ENCODE measurements around the gene MYL11. TPM values are rescaled to one million over a fixed set of nuclear protein-coding genes. Genes with fewer than 3 reads are reported as not detected.

Gene MYL11
- total RNA-seq, 1 experiment from 2014 or later: not detected

DNA sequence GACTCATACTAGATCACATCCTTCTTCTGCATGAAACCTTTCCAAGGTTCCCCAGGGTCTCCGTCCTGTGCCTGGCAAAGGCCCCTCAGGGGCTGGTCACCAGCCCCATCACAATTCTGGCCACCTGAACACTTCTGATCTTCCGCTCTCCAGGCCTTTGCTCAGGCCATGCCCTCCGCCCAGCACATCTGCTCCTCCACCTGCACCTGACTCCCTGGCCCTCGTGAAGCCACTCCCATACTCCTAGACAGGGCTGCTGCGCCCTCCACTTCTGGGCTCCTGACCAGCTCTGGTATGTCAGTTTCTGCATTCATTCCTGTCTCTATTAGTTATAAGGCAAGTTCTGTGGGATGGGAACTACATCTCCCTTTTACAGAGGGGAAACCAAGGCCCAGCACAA lies 1.9 kb upstream of the MYL11 start:
- no peak overlapping the region for H3K9ac ChIP-seq (ENCODE audit: low read length)
- no peaks in the 10 kb centered on the region for H4K20me1 ChIP-seq (ENCODE audit: insufficient read depth)
- ATAC-seq (no peak), DNase-seq (ENCODE audit: low read depth, low spot score) (no peak)
- H3K79me2 ChIP-seq (ENCODE audit: insufficient read depth, low read length): peaks cover 22% of the 10 kb centered on the region
- no peak overlapping the region for H3K4me3 ChIP-seq (replicated peaks in 1 of 2; ENCODE audit: low read depth in 1 of 2, low read length in 2 of 2)
- no TSS peak for BruUV-seq (replicated peaks)
- no peaks in the 10 kb centered on the region for H3K9me3 ChIP-seq (ENCODE audit: control insufficient read depth in 1 of 2, insufficient read depth in 1 of 2, low read depth in 1 of 2, low read length in 2 of 2)
- POLR2A ChIA-PET: no interaction called here
- TF ChIP-seq EGR1 (IDR thresholded peaks at IDR 0.05; ENCODE audit: low read depth) (no peak), POLR2A (IDR thresholded peaks at IDR 0.05; ENCODE audit: borderline replicate concordance, extremely low read depth, insufficient read depth, insufficient read length) (no peak), EZH2phosphoT487 (IDR thresholded peaks at IDR 0.05; ENCODE audit: borderline replicate concordance) (no peak), EZH2 (IDR thresholded peaks at IDR 0.05) (no peak), ZNF274 (IDR thresholded peaks at IDR 0.05; ENCODE audit: low read depth, low read length) (no peak), SIN3A (IDR thresholded peaks at IDR 0.05; ENCODE audit: low read depth) (no peak), RAD21 (IDR thresholded peaks at IDR 0.05; ENCODE audit: low read depth) (no peak)
- TF ChIP-seq, protein P1, sequence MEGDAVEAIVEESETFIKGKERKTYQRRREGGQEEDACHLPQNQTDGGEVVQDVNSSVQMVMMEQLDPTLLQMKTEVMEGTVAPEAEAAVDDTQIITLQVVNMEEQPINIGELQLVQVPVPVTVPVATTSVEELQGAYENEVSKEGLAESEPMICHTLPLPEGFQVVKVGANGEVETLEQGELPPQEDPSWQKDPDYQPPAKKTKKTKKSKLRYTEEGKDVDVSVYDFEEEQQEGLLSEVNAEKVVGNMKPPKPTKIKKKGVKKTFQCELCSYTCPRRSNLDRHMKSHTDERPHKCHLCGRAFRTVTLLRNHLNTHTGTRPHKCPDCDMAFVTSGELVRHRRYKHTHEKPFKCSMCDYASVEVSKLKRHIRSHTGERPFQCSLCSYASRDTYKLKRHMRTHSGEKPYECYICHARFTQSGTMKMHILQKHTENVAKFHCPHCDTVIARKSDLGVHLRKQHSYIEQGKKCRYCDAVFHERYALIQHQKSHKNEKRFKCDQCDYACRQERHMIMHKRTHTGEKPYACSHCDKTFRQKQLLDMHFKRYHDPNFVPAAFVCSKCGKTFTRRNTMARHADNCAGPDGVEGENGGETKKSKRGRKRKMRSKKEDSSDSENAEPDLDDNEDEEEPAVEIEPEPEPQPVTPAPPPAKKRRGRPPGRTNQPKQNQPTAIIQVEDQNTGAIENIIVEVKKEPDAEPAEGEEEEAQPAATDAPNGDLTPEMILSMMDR (IDR thresholded peaks at IDR 0.05 in 2 of 3, conservative IDR thresholded peaks at IDR 0.05 in 1 of 3; ENCODE audit: borderline replicate concordance in 1 of 3, insufficient read depth in 1 of 3, low read depth in 2 of 3, low read length in 2 of 3): no peak
- TF ChIP-seq, protein P2, sequence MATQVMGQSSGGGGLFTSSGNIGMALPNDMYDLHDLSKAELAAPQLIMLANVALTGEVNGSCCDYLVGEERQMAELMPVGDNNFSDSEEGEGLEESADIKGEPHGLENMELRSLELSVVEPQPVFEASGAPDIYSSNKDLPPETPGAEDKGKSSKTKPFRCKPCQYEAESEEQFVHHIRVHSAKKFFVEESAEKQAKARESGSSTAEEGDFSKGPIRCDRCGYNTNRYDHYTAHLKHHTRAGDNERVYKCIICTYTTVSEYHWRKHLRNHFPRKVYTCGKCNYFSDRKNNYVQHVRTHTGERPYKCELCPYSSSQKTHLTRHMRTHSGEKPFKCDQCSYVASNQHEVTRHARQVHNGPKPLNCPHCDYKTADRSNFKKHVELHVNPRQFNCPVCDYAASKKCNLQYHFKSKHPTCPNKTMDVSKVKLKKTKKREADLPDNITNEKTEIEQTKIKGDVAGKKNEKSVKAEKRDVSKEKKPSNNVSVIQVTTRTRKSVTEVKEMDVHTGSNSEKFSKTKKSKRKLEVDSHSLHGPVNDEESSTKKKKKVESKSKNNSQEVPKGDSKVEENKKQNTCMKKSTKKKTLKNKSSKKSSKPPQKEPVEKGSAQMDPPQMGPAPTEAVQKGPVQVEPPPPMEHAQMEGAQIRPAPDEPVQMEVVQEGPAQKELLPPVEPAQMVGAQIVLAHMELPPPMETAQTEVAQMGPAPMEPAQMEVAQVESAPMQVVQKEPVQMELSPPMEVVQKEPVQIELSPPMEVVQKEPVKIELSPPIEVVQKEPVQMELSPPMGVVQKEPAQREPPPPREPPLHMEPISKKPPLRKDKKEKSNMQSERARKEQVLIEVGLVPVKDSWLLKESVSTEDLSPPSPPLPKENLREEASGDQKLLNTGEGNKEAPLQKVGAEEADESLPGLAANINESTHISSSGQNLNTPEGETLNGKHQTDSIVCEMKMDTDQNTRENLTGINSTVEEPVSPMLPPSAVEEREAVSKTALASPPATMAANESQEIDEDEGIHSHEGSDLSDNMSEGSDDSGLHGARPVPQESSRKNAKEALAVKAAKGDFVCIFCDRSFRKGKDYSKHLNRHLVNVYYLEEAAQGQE (IDR thresholded peaks at IDR 0.05; ENCODE audit: low read depth): no peak
- TF ChIP-seq, protein P3, sequence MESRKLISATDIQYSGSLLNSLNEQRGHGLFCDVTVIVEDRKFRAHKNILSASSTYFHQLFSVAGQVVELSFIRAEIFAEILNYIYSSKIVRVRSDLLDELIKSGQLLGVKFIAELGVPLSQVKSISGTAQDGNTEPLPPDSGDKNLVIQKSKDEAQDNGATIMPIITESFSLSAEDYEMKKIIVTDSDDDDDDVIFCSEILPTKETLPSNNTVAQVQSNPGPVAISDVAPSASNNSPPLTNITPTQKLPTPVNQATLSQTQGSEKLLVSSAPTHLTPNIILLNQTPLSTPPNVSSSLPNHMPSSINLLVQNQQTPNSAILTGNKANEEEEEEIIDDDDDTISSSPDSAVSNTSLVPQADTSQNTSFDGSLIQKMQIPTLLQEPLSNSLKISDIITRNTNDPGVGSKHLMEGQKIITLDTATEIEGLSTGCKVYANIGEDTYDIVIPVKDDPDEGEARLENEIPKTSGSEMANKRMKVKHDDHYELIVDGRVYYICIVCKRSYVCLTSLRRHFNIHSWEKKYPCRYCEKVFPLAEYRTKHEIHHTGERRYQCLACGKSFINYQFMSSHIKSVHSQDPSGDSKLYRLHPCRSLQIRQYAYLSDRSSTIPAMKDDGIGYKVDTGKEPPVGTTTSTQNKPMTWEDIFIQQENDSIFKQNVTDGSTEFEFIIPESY (IDR thresholded peaks at IDR 0.05; ENCODE audit: extremely low read depth, insufficient replicate concordance, low read length): no peak
- TF ChIP-seq, protein P4, sequence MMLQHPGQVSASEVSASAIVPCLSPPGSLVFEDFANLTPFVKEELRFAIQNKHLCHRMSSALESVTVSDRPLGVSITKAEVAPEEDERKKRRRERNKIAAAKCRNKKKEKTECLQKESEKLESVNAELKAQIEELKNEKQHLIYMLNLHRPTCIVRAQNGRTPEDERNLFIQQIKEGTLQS (IDR thresholded peaks at IDR 0.05): no peak
- CTCF ChIA-PET: interaction anchor here (0.7 kb wide), 1 partner anchor 672 kb away, joined by 3 read pairs; no protein-coding TSS in a partner anchor
- no peak overlapping the region for H3K27ac ChIP-seq (ENCODE audit: low read depth, low read length)
- H3K36me3 ChIP-seq (ENCODE audit: control insufficient read depth in 1 of 2, insufficient read depth in 2 of 2, low read length in 2 of 2): peaks cover 0 to under 1% of the 10 kb centered on the region in 2 experiments; a peak in 1 of 4 replicates
- no peak overlapping the region for H3K4me2 ChIP-seq (ENCODE audit: low read length)
- H3K4me1 ChIP-seq (ENCODE audit: control insufficient read depth in 1 of 2, insufficient read depth in 2 of 2, low read length in 2 of 2): peaks cover 27 to 43% of the 10 kb centered on the region in 2 experiments
- H2AFZ ChIP-seq (ENCODE audit: low read depth, low read length, poor library complexity, severe bottlenecking): no peak overlapping the region
- intact Hi-C loops (cut with micrococcal nuclease): no loop called here
- no peaks in the 10 kb centered on the region for H3K27me3 ChIP-seq (ENCODE audit: insufficient read depth, low read length)
- RAD21 ChIA-PET (ENCODE audit: low non-redundant PET in 1 of 2, low total read pairs in 2 of 2, uncharacterized antibody in 2 of 2, unreplicated experiment in 2 of 2): no interaction called here
- no peaks in the 10 kb centered on the region for H3K9me2 ChIP-seq (ENCODE audit: insufficient read depth)
